Eye (tissue), 1 donor: Measurements from ENCODE around the gene UPB1.

Experiments
- DNase-seq: peaks from one replicate; pipeline ENCODE4 v3.0.0-alpha.2; 2015

UPB1 gene

DNA sequence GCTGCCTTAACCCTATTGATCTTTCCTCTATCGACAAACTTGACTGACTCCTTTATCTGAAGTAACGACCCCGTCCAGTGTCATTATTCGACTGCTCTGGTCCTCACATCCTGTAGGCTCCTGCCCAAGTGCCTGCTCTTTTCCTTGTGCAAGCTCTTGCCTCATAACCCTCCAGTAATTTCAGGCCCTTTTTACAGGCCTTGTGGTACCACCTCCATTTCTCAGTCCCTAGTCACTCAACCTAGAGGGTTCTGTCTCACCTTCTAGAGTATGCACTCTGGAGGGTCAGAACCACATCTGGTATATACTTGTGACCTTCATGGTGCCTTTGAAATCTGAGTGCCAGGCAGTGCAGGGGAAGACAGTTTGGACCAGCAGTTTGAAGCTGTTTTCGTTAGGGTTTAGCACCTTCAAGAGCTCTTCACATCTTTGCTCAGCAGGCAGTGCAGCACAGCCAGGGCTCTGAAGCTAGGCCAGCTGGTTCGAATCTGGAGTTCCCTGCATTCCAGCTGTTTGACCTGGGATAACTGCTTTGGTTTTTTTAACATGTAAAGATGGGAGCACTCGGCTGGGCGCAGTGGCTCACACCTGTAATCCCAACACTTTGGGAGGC is 71.9 kb downstream of the UPB1 start:
- DNase-seq: no peak

DNA sequence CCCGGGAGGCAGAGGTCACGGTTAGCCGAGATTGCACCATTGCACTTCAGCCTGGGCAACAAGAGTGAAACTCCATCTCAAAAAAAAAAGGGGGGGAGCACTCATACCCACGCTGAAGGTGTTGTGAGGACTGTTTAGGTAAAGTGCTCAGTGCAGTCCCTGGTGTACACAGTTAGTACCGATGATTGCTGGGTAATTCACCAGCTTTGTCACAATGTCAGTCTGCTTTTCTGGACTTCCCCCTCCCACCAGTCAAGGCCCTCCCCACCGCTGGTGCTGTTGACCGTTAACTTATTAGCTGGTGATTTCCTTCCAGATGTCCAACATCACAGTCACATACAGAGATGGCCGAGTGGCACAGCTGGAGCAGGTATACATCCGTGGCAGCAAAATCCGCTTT is 72.5 kb downstream of the UPB1 start:
- no peak for DNase-seq

DNA sequence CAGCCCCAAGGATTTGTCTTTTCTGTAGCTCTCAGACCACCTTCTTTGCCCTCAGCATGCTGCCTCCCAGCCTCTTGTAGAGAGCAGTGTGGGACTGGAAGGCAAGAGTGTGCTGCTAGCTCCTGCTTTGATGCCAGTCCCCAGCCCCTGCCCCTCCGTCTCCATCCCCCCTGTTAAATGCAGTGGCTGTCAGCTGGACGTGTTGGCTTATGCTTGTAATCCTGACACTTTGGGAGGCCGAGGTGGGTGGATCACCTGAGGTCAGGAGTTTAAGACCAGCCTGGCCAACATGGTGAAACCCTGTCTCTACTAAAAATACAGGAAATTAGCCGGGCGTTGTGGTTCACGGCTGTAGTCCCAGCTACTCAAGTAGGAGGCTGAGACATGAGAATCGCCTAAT is 76.1 kb downstream of the UPB1 start:
- DNase-seq: no peak

DNA sequence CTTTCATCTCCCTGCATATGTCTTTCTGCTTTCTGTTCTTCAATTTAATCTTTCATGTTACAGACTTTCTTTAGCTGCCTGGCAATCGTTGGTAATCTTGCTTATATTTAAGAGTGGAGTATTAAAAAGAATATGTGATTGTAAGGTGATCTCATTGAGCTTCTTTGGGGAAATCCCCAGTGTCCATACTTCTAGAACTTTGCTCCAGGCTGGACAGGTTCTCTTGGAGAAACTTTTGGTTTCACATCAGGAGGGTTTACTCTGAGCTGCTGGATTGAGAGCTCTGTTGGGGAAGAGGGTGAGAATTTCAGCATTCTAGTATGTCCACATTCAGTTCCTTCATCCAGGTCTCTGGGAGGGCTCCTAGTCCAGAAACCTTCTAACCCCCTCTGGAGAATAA is 81.6 kb downstream of the UPB1 start:
- no peak for DNase-seq
